Sciatic nerve (tissue), 2 donors: Measurements from ENCODE around the gene IGFLR1. TPM values are rescaled to one million over a fixed set of nuclear protein-coding genes. Genes with fewer than 3 reads are reported as not detected.

Experiments used
- ATAC-seq: fragments of 200-7000 bp; cut with Tn5 transposase; one replicate; pipeline ENCODE4 v1.9.1; 2020; ENCODE audit warnings: mild to moderate bottlenecking, moderate library complexity
- DNase-seq: peaks from one replicate; pipeline ENCODE4 v3.0.0-alpha.2; 2020; ENCODE audit warnings: low spot score
- intact Hi-C: fragments of 100-400 bp; cut with DNase I; formaldehyde crosslinking; loops from one replicate; pipeline ENCODE4 v1.14.2; 2022
- total RNA-seq: library from RNA; stranded (reverse); fragmentation: NEBNext Ultra II Directional; extraction: Animal tissue kit (Norgen Biotek cat#: 25700); gene quantifications from one replicate; pipeline ENCODE4 v1.2.1, GENCODE V29; 2021
- donor health status: DM: no; HTN: no; CAD: no.
- donor health status: DM: no; HTN: no; CAD: no.

Gene IGFLR1
- total RNA-seq, 1 donor from 2014 or later, result 10.8 TPM

DNA sequence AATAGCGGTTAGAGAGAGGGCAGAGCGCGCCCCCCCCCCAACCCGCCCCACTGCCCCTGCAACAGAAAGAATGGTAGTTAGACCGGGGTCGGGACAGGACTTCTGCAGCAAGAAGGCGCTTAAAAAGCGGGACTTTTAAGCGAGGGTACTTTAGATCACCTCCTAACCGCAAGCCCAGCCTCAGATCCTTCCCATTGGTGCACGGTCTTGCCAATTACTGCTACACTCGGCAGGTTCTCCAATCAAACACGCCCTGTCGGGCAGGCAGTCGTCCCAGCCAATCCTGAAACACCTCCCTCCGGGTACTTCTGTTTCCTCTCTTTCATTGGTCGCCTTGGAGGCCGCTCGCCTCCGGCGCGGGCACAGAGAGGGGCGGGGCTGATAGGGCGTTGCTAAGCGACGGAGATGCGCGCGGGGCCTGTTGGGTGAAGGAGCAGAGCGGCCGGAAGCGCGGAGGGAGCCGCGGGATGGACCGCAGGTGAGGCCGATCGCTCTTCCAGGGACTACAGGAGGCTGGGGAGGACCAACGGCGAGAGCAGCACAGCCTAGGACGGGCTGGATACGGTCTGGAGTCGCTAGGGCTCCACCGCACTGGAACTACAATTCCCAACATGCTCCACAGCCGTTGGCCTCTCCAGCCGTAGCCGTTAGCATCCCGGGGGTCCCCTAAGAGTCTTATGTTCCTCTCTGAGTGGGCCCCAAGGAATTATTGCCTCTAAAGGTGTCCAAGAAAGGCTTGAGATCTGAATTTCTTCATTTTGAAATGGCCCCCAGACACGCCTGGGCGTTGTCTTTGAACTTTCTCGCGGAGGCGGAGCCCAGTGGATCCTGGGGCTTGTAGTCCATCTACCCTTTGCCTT lies 15.7 kb upstream of the IGFLR1 start, which contains the start of gene PROSER3:
TSS of gene PROSER3 (plus strand) at position 428 of the 860 bp plus-strand sequence. CDS start at position 468, 40 bp downstream.
- peak; percentile 90 for ATAC-seq
- intact Hi-C loops, result no loop called here
- DNase-seq, result peak; percentile 99

DNA sequence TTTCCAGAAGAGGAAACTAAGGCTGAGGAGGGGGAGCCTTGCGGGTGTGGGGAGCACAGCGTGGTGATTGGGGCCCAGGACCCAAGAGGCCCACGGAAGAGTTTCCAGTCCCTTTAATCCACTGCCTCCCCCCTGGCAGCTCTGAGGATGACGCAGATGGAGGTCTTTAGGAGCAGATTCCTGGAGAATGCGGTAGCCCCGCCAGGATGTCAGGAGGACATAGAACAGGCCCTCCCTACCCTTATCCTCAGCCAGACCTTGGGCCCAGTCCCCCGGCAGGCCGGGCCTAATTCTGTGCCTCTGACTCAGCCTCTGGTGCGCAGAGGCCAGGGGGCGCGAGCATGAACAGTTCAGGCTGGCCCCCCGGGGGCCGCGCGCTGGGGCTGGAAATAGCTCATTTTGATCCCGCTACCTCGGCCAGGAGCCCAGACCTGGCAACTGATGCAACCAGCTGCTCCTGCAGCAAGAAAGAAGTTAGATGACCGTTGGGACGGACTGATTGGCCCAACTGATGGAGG lies 15.0 kb upstream of the IGFLR1 start:
- peak; percentile 91 for DNase-seq
- intact Hi-C loops, result no loop called here
- ATAC-seq, result peak; percentile 75

- peak; percentile 25 for ATAC-seq
- intact Hi-C loops, result no loop called here
- peak; percentile 82 for DNase-seq
Measured at GRCh38 chr19:35756377-35757230, 14.4 kb upstream of the IGFLR1 start, which contains the start of gene HSPB6. HSPB6 (minus strand) TSS chr19:35757029; CDS start chr19:35757008, 21 bp downstream.

- ATAC-seq (peak; percentile 51), DNase-seq (peak; percentile 93)
- intact Hi-C loops, result no loop called here
Measured at GRCh38 chr19:35755550-35756376, 13.5 kb upstream of the IGFLR1 start.

GRCh38 chr19:35755131-35755549 lies 12.9 kb upstream of the IGFLR1 start:
- no peak for DNase-seq
- intact Hi-C loops, result no loop called here
- peak; percentile 60 for ATAC-seq

- intact Hi-C loops, result no loop called here
- ATAC-seq (no peak), DNase-seq (no peak)
Measured at GRCh38 chr19:35754370-35755130, 12.3 kb upstream of the IGFLR1 start.

GRCh38 chr19:35753634-35754369 lies 11.6 kb upstream of the IGFLR1 start:
- ATAC-seq (no peak), DNase-seq (no peak)
- intact Hi-C loops, result no loop called here

GRCh38 chr19:35752746-35753350 lies 10.6 kb upstream of the IGFLR1 start:
- intact Hi-C loops, result no loop called here
- ATAC-seq, result no peak
- DNase-seq, result no peak

DNA sequence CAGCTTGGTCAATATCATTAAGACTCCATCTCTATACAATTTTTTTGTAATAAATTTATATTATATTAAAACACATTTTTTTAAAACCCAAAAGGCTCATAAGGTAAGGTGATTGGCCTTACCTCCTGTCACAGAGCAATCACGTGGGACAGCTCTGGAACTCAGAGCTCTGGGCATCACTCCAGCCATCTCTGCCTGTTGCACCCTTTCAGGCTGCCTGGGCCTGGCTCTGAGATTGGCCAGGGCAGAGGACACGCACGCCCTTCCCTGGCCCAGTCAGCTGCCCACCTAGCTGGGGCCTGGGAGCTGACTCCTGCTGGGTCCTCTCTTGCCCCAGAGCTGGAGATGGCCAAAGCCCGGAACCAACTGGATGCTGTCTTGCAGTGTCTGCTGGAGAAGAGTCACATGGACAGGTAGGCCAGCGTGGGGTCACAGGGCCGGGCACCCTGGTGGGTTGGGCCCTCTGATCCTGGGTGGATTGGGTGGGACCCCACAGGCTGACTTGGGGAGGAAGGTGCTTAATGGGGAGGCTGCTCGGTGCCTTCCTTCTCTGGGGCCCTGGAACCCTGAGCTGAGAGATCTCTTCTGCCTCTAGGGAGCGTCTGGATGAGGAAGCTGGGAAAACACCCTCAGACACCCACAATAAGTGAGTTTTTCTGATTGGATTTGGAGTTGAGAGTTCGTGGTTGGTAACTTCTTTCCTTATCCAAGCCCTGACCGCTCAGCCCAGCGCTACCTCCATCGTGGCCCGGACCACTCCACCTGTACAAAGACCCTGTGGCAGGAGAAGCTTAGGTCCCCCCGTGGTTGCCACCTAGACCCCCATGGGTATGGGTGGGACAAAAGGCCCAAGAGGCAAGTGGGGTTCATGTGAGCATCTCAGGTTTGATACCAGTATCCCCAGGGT lies 9.8 kb upstream of the IGFLR1 start:
- DNase-seq (no peak), ATAC-seq (no peak)
- intact Hi-C loops, result no loop called here

- ATAC-seq (no peak), DNase-seq (no peak)
- intact Hi-C loops, result no loop called here
Measured at GRCh38 chr19:35750167-35750566, 7.9 kb upstream of the IGFLR1 start.

GRCh38 chr19:35748106-35749020 lies 6.1 kb upstream of the IGFLR1 start, which contains the start of gene LIN37:
LIN37 (plus strand) TSS chr19:35748576; CDS start chr19:35748725, 149 bp downstream.
- intact Hi-C loops, result no loop called here
- DNase-seq (peak; percentile 99), ATAC-seq (peak; percentile 92)

- no peak for DNase-seq
- ATAC-seq, result no peak
- intact Hi-C loops, result no loop called here
Measured at GRCh38 chr19:35746531-35746930, 4.3 kb upstream of the IGFLR1 start.

GRCh38 chr19:35746087-35746462 lies 3.8 kb upstream of the IGFLR1 start:
- intact Hi-C loops, result no loop called here

GRCh38 chr19:35745328-35746086 lies 3.3 kb upstream of the IGFLR1 start, which contains the start of the genes PSENEN and U2AF1L4:
PSENEN (plus strand) TSS chr19:35745651; CDS start chr19:35745931, 280 bp downstream.
U2AF1L4 (minus strand) TSS chr19:35745418; CDS start chr19:35745391, 27 bp downstream.
- ATAC-seq (peak; percentile 89), DNase-seq (peak; percentile 97)
- intact Hi-C loops, result no loop called here

More at GRCh38 chr19:35746087-35746462, 3.8 kb upstream of the IGFLR1 start:
- no peak for DNase-seq
- no peak for ATAC-seq
